Forelimb muscle (tissue), 1 donor: ENCODE data around the gene CLPTM1L. TPM values are rescaled to one million over a fixed set of nuclear protein-coding genes. Genes with fewer than 3 reads are reported as not detected.
"Not testable (repeated sequence)": the region's sequence is repeated elsewhere in the genome, so short reads cannot be mapped to it uniquely, and the experiment has no call there.

Source experiments
- DNase-seq: peaks from one replicate; pipeline ENCODE4 v3.0.0-alpha.2; 2013; ENCODE audit warnings: low read depth
- polyA plus RNA-seq: library from polyadenylated mRNA; unstranded; fragments of 120-200 nt; gene quantifications from one replicate; pipeline ENCODE4 v1.2.1, GENCODE V29; 2013; ENCODE audit not compliant: insufficient read length

The CLPTM1L gene
- polyA plus RNA-seq, 1 donor = 45.5 TPM

GRCh38 chr5:1342711-1343110, 2.2 kb downstream of the CLPTM1L start:
- not testable (repeated sequence) for DNase-seq

GRCh38 chr5:1342268-1342667, 2.6 kb downstream of the CLPTM1L start:
- no peak for DNase-seq

- DNase-seq = no peak
These were observed 3.0 kb downstream of the CLPTM1L start for GRCh38 chr5:1341863-1342262.

GRCh38 chr5:1339818-1340210, 5.1 kb downstream of the CLPTM1L start:
- DNase-seq = not testable (repeated sequence)

GRCh38 chr5:1339139-1339817, 5.6 kb downstream of the CLPTM1L start:
- DNase-seq = not testable (repeated sequence)

- no peak for DNase-seq
These were observed 6.3 kb downstream of the CLPTM1L start for GRCh38 chr5:1338506-1339070.

GRCh38 chr5:1338196-1338490, 6.8 kb downstream of the CLPTM1L start:
- no peak for DNase-seq

- no peak for DNase-seq
These were observed 7.3 kb downstream of the CLPTM1L start for GRCh38 chr5:1337489-1338195.

- DNase-seq = no peak
These were observed 8.0 kb downstream of the CLPTM1L start for GRCh38 chr5:1336749-1337488.

GRCh38 chr5:1336106-1336561, 8.8 kb downstream of the CLPTM1L start:
- DNase-seq = no peak

- no peak for DNase-seq
These were observed 9.3 kb downstream of the CLPTM1L start for GRCh38 chr5:1335540-1336095.

- no peak for DNase-seq
These were observed 9.9 kb downstream of the CLPTM1L start for GRCh38 chr5:1334831-1335539.

GRCh38 chr5:1333986-1334385, 10.9 kb downstream of the CLPTM1L start:
- no peak for DNase-seq

GRCh38 chr5:1333286-1333685, 11.6 kb downstream of the CLPTM1L start:
- DNase-seq = not testable (repeated sequence)

GRCh38 chr5:1332461-1333001, 12.4 kb downstream of the CLPTM1L start:
- DNase-seq = no peak

GRCh38 chr5:1331861-1332405, 13.0 kb downstream of the CLPTM1L start:
- no peak for DNase-seq

GRCh38 chr5:1330847-1331831, 13.8 kb downstream of the CLPTM1L start:
- DNase-seq = no peak

GRCh38 chr5:1330146-1330846, 14.6 kb downstream of the CLPTM1L start:
- DNase-seq = no peak

GRCh38 chr5:1329111-1329579, 15.8 kb downstream of the CLPTM1L start:
- no peak for DNase-seq
